GM21390 (cell line): ENCODE data around the gene PIGBOS1.
"Not testable (repeated sequence)": the region's sequence is repeated elsewhere in the genome, so short reads cannot be mapped to it uniquely, and the experiment has no call there.

ENCODE experiments used
- ATAC-seq: cut with Tn5 transposase; IDR thresholded peaks from one replicate; pipeline ENCODE4 v1.9.1; 2021; ENCODE audit not compliant: unreplicated experiment

Gene PIGBOS1

DNA sequence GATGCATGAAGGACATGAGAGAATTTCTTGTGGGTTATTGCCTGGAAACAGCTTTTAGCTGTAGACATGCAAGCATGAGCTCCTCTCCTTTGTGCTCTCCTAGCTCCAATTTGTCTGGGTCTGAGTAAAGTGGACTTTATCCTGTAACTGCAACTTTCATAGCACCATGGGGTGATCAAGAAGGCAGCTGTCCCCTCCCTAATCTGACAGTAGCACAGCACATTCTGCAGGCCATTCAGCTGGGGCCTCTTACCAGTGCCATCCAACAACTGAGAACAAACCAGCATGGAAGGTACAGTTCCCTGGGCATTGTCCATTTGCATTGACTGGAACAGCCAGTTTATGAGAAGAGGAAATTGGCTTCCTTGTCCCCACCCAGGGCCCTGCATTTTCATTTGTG is 21.6 kb downstream of the PIGBOS1 start:
- ATAC-seq, result no peak

DNA sequence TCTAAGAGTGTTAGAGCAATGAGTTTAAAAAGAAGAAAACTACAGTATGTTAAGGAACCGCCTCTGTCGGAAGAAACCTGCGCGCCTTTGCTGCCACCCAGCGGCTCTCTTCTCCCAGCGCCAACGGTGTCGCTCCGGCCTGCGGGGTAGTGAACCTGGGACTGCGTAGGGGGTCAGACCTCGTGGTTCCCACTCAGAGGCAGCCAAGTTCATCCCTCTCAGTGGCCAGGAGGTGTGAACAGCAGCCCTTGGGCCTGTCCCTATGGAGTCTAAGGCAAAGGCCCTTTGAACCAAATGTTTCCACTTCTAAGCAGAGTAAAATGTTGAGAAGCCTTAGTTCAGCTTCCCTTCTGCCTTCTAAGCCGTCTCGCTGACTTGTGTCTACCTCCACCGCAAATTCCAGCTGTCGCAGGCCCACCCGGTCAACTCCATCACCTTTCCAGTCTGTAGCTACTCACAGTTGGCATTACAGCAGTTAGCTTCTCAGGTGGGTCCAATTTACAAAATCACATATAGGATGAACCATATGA is 28.3 kb downstream of the PIGBOS1 start:
- peak; percentile 69 for ATAC-seq

DNA sequence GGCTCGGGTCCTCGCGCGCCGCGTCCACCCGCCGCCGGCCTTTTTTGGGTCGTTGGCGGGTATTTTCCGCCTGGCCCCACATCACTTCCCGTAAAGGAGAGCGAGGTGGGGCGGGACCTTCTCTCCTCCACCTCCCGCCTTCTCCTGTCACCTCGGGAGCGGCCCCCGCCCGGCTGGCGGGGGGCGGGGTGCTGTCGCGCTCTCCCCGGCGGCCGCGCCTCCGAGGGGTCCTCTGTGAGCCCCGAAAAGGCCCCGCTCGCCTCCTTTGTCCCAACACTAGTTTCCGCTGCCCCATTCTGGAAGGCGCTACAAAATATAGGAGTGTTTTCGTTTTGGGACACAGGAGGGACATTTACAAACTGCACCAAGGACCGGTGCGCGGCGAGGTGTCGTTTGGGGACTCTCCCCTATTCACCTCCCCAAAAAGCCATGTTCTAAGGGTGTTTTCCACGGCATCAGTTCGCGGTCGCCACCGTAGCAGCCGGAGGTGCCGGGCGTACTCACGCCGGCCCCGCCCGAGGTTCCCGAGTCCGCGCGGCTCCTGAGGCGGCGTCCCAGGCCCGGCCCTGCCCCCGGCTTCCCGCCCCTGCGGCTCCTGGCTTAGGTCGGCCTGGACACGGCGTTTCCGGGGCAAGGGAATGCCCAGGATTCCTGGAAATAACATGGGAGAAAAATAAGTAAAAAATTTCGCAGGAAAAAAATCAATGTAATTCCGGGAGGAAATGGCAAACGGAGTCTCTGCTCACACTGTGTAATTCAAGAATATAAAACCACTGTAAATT is 29.0 kb downstream of the PIGBOS1 start, which contains the start of gene RAB27A:
Gene RAB27A (minus strand): TSS at position 68 of the 782 bp plus-strand sequence. CDS start 54,879 bp downstream, outside the sequence.
- ATAC-seq, result peak; percentile 65

DNA sequence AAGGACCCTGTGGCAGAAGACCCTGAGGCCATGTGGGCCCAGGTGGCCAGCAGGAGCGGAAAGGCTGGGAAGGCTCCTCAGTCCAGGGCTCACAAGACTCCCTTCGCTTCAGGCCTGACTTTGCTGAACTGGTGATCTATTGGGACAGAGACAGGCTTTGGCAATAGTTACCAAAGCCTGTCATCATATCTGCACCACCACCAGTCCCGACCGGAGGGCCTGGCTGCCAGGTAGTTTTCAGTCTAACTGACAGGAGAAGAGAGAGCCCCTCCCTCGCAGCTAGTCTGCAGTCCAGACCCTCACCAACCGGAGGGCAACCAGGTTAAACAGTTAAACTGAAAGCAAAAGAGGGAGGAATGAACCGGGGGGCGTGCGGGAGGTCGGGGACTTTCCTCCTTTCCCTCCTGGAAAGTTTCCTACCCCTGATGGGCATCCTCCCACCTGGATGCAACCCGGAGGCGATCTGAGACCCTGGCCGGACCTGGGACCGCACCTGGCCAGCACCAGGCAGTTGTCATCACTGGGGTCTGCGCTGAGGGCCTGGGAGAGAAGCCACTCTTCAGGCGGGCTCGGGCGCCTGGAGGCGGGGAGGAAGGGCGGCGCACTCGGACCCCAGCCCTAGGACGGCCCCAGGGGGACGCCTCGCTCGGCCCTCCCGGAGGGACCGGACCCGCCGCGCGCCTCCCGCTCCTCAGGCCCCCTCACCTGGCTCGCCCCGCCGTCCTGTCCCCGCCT is 29.7 kb downstream of the PIGBOS1 start:
- ATAC-seq, result peak; percentile 40

DNA sequence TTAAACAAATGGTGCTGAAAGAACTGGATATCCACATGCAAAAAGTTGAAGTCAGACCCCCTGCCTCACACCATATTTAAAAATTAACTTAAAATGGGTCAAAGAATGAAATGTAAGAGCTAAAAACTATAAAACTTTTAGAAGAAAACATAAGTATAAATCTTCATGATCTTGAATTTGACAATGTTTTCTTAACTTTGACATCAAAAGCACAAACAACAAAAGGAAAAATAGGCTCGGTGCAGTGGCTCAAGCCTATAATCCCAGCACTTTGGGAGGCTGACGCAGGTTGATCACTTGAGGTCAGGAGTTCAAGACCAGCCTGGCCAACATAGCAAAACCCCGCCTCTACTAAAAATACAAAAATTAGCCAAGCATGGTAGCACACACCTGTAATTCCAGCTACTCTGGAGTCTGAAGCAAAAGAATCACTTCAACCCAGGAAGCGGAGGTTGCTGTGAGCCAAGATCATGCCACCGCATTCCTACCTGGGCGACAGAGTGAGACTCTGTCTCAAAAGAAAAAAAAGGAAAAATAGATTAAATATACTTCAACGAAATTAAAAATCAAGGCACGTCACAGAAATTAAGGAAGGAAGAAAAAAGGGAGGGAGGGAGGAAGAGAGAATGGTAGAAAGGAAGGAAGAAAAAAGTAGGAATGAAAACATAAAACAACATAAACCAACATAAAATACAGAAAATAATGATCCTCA is 30.8 kb downstream of the PIGBOS1 start:
- ATAC-seq, result no peak

DNA sequence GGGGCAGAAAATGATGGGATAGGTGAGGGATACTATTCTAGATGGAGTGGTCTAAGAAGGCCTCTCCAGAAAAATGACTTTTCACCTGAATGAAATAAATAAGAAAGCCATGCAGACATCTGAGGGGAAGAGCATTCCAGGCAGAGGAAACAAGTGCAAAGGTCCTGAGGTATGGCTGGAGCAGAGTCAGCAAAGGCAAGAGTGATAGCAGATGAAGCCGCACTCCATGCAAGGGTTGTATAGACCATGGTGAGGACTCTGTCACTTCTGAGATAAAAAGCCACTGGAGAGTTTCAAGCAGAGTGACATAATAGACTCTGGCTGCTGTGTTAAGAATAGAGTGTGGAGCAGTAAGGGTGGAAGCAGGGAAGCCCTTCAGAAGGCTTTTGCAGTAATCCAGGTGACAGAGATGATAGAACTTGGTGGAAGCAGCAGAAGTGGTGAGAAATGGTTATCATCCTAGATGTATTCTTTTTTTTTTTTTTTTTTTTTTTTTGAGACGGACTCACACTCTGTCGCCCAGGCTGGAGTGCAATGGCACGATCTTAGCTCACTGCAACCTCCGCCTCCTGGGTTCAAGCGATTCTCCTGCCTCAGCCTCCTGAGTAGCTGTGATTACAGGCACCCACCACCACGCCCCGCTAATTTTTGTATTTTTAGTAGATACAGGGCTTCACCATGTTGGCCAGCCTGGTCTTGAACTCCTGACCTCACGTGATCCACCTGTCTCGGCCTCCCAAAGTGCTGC is 32.3 kb downstream of the PIGBOS1 start:
- ATAC-seq, result not testable (repeated sequence)

DNA sequence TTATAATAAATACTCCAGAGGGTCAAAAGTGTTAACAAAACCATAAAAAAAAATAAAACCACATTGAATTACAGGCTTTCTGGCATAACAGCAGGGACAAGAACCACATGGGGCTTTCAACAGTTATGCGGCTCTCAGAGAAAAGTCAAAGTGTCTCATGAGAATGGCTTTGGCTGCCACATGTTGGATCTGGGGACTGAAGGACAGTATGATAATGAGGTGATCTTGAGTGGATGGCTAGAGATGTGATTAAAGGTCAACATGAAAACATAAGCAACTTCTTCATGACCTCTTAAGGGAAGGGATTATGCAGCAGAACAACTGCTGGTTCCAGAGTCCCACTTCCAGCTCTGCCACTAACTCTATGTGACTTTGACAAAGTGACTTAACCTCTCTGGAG is 34.5 kb downstream of the PIGBOS1 start:
- ATAC-seq, result no peak

DNA sequence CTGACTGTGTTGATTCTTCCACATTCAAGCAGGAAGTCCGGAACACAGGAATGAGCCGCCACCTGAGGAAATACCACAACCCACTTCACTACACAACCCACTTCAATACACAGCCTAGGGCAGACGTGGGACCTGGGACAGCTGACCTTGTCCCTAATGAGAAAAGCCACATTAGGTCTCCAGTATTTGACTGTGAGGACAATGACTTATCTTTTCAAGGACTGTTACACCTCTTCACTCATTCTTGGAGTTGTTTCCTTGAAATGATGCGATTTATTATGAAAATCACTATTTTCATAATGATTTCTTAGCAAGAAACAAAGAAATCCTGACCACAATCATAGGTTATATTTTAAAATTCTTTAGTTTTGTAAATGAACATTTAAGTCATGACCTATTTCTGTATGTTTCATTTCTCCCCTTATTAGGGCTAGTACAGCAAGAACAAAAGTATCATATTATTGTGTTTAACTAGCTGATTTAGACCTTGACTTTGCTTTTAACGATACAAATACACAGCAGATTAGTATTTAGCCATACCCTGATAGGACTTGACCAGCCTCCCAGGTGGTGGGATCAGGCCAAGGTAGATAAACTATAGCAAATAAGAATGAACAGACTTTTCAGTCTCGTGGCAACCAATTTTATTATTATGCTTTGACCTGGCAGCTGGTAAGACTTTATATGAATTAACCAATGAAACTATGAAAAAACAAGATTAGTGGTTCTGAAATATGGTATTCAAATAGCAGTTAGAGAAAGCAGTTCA is 35.4 kb downstream of the PIGBOS1 start:
- ATAC-seq, result no peak

DNA sequence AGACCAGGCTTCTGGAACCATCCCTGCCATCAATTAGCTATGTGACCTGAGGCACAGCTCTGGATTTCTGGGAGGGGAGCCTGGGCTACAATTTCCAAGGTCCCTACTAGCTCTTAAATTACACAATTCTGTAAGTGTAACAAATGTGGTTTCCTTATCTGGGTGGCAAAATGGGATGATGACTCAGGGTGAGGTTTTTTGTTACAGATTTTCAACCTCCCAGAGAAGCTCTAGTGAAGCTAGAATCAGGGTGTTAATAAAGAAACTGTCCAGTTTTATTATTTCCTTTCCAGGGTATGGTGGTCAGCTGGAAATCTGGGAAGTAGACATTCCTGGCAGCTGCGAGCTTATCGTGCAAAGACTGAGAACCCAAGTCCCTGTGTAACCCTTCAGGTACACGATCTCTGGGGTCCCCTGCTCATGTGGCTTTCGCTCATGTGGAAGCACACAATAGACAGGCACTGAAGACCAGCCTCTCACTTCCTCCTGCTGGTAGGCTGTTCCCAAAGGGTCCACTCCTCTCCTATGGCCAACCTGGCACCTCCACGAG is 36.6 kb downstream of the PIGBOS1 start:
- ATAC-seq, result no peak

DNA sequence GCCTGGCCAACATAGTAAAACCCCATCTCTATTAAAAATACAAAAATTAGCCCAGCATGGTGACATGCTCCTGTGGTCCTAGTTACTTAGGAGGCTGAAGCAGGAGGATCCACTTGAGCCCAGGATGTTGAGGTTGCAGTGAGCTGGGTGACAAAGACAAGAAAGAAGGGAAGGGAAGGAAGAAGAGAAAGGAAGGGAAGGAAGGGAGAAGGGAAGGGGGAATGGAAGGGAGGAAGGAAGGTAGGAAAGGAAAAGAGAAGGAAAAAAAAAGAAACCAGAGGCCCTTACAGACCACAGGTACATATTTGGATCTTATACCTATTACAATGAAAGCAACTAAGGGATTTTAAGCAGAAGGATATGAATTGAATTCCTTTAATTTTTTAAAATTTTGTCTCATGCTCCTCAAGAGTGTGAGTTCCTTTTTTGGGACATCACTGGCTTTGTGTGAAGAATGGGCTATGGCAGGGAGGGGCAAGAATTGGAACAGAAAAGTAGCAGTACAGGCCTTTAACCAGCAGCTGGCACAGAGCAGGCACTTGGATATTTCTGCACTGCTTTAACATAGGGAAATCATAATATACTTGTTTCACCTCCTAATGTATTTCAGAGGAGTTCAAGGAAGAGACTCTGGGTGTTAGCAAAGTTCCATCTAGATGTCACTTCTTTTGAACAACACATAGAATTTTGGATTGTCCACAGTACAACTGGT is 37.2 kb downstream of the PIGBOS1 start:
- ATAC-seq, result no peak

DNA sequence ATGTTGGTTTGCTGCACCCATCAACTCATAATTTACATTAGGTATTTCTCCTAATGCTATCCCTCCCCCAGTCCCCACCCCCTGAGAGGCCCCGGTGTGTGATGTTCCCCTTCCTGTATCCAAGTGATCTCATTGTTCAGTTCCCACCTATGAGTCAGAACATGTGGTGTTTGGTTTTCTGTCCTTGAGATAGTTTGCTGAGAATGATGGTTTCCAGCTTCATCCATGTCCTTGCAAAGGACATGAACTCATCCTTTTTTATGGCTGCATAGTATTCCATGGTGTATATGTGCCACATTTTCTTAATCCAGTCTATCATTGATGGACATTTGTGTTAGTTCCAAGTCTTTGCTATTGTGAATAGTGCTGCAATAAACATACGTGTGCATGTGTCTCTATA is 38.3 kb downstream of the PIGBOS1 start:
- not testable (repeated sequence) for ATAC-seq

DNA sequence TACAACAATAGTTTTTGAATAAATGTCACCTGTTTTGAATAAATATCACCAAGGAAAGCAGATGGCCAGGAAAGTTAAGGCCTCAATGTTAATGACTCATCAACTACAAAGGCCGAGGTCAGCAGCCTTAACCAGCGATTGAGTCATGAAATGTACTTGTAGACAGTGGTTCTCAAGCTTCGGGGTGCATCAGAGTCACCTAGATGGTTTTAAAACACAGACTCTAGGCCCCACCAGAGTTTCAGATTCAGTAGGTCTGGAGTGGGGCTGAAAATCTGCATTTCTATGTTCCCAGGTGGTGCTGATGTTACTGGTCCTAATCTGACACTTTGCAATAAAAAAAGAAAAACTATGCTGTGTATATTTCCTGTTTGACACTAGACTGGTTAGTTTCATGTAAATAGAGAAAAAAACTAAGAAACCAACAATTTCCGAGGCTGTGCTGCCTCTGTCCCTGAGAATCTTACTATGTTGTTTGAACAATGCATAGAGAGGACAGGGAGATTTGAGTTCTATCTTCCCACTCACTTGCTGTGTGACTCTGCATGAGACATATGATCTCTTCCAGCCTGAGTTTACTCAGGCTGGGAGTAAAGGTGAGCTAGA is 39.1 kb downstream of the PIGBOS1 start:
- peak; percentile 81 for ATAC-seq

DNA sequence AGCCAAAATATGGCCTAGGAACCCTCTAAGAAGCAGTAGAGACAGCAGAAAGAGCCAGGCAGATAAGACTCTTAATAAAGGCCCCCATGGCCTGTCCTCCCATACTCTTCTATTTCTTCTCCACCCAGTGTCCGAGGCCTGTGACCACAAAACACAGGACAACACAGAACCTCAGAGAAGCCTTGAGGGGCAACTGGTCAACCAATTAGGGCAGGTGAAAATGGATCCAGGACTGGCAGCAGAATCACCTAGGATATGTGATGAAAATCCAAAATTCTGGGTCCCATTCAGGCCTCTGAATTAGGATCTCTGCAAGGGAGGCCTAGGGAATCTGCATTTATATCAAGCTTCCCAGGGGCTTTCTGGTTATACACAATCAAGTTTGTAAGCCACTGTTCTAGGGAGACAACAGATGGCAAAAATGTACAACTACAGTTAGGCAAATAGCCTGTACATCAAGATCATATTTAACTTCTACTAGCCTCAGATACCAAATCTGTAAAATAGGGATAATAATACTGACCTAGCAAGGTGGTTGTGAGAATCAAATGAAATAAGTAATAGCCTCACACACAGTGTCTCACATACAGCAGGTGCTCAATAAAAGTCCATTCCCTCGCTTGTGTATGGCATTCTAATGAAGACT is 39.7 kb downstream of the PIGBOS1 start:
- ATAC-seq, result no peak

DNA sequence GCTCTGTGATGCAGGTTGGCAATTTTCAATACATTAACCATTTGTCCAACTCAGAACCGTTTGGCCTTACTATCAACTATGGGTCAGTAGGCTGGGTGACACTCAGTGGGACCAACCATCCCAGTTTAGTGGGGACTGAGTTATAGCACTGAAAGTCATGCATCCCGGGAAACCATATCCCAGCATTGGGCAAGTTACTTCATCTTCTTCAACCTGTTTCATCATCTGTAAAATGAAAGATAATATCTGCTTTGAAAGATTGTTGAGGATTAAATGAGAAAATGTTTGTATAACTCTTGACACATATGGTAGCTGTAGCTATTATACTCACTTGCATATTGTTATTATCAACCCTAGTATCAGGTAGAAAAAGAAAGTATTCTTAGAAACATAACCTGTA is 41.2 kb downstream of the PIGBOS1 start:
- no peak for ATAC-seq

DNA sequence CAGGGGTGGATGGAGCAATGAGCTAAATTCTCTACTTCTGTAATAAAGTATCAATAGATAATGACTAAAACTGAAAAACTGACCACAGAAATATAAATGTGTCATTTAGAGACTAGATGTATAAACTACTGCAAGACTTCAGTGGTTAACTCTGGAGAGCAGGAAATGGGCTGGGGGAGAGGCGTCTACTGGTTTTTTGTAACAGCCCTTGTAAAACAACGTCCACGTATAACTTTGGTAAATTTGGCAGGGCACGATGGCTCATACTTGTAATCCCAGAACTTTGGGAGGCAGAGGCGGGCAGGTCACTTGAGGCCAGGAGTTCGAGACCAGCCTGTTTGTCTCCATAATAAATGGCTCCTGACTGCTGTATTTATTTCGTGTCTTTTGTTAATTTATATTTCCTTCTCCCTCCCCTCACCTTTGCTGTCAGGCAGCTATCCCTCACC is 41.8 kb downstream of the PIGBOS1 start:
- ATAC-seq, result peak; percentile 52

DNA sequence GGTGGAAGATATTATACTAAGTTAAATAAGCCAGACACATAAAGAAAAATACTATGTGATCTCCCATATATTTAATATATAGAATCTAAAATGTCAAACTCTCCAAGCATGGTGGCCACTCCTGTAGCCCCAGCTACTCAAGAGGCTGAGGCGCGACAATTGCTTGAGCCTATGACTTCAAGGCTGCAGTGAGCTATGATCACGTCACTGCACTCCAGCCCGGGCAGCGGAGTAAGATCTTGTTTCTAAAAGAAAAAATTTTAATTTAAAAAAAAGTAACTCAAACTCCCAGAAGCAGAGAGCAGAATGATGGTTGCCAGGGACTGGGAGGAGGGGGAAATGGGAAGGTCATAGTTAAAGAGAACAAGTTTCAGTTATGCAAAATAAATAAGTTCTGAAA is 42.6 kb downstream of the PIGBOS1 start:
- ATAC-seq, result no peak

DNA sequence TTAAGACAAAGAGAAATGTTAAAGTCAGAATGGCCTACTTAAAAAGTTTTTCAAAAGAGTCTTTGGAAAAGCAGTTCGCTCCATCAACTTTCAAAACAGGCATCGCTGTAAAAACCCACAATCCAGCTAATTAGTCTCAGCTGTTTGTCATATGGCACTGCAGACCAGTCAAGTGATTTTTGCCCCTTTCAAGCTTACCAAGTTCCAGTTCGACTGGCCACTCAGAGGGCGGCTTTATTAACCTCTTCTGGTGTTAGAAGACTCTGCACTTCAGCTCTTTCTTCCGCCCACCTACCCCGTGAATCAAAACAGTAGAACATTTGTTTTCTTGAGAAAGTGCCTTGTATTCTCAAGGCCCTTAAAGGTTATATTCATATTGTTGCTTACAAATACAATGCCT is 48.6 kb downstream of the PIGBOS1 start:
- ATAC-seq, result no peak

DNA sequence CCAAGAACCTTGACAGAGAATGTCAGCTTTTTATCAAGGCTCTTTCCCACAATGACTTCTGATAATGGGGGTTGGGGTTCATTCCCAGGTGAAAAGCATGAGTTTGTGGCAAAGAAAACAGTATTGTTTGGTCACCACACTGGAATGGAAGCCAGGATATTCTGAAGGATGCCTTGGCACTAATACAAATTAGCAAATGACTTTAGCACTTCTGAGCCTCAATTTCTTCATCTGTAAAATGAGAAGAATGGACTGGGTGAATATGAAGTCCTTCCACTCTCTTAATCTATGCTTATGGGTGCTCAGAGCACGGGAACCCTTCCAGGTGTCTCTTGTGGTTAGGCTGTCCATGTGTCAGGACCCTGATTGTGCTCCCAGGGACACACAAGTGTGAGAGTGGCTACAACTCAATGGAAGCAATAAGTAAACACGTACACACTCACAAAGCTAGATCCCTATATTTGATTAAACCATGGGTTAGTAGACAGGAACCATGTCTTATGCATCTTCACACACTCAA is 50.7 kb downstream of the PIGBOS1 start:
- no peak for ATAC-seq
